ENCODE measurements around the gene MBOAT7. TPM values are rescaled to one million over a fixed set of nuclear protein-coding genes. Genes with fewer than 3 reads are reported as not detected.
A peak's percentile ranks its signal among the peaks of the same experiment; 100 is the strongest.

Gene MBOAT7
- total RNA-seq, 4 donors from 2014 or later, result 85.8 to 370 (median 245) TPM

GRCh38 chr19:54141356-54141755, 48.0 kb downstream of the MBOAT7 start:
- Histone ChIP-seq H3K27ac (no peak overlapping the region), H3K27me3 (no peaks in the 10 kb centered on the region), H3K36me3 (peaks cover 0 to 60% (median 0%) of the 10 kb centered on the region in 3 donors), H3K4me3 (no peak overlapping the region), H3K9me3 (no peaks in the 10 kb centered on the region), H3K4me1 (peaks cover 0 to 35% (median 9%) of the 10 kb centered on the region in 4 donors)
- TF ChIP-seq CTCF (IDR thresholded peaks at IDR 0.05), result no peak
- no peak for TF ChIP-seq POLR2A (IDR thresholded peaks at IDR 0.05)
- DNase-seq, result no peak

- H3K27me3 ChIP-seq, result no peaks in the 10 kb centered on the region
- H3K4me1 ChIP-seq, result peaks cover 0 to 43% (median 15%) of the 10 kb centered on the region in 4 donors
- H3K9me3 ChIP-seq, result no peaks in the 10 kb centered on the region
- no peak for TF ChIP-seq POLR2A (IDR thresholded peaks at IDR 0.05)
- no peak for TF ChIP-seq CTCF (IDR thresholded peaks at IDR 0.05)
- peak overlapping the region; percentile 91 to 98 (median 95) for H3K27ac ChIP-seq
- peaks cover 0 to 33% (median 0%) of the 10 kb centered on the region in 3 donors for H3K36me3 ChIP-seq
- H3K4me3 ChIP-seq, result peak overlapping the region; percentile 82 to 100 (median 96)
- no peak for DNase-seq
Observed at GRCh38 chr19:54138489-54139256, 50.7 kb downstream of the MBOAT7 start.

GRCh38 chr19:54137699-54138488, 51.5 kb downstream of the MBOAT7 start, which contains the start of gene CNOT3:
Gene CNOT3, plus strand, starts transcription at chr19:54137762. Its CDS starts 5,217 bp downstream, at chr19:54142979.
- TF ChIP-seq POLR2A (IDR thresholded peaks at IDR 0.05), result peak; percentile 68 to 85
- TF ChIP-seq CTCF (IDR thresholded peaks at IDR 0.05), result no peak
- H3K4me3 ChIP-seq, result peak within 1 kb of the TSS; percentile 82 to 100 (median 96)
- no peaks in the 10 kb centered on the region for H3K9me3 ChIP-seq
- H3K27ac ChIP-seq, result peak within 1 kb of the TSS; percentile 91 to 98 (median 95)
- no peak for DNase-seq
- H3K4me1 ChIP-seq, result peaks cover 0 to 43% (median 15%) of the 10 kb centered on the region in 4 donors
- peaks cover 0 to 25% (median 0%) of the 10 kb centered on the region in 3 donors for H3K36me3 ChIP-seq
- no peaks in the 10 kb centered on the region for H3K27me3 ChIP-seq

GRCh38 chr19:54136864-54137698, 52.3 kb downstream of the MBOAT7 start:
- H3K9me3 ChIP-seq, result no peaks in the 10 kb centered on the region
- no peak for TF ChIP-seq CTCF (IDR thresholded peaks at IDR 0.05)
- TF ChIP-seq POLR2A (IDR thresholded peaks at IDR 0.05), result peak; percentile 31 to 87
- H3K27me3 ChIP-seq, result no peaks in the 10 kb centered on the region
- peaks cover 0 to 43% (median 15%) of the 10 kb centered on the region in 4 donors for H3K4me1 ChIP-seq
- H3K4me3 ChIP-seq, result peak overlapping the region; percentile 82 to 100 (median 96)
- H3K36me3 ChIP-seq, result peaks cover 0 to 20% (median 0%) of the 10 kb centered on the region in 3 donors
- peak; percentile 98 to 100 (median 99) for DNase-seq
- H3K27ac ChIP-seq, result peak overlapping the region; percentile 91 to 98 (median 95)

Data from Peyer's patch (tissue), 4 donors.